Ovary (tissue), 3 donors: ENCODE results near the gene C2CD2L.

Source experiments
- CTCF ChIP-seq, 3 donors: fragments of 450-650 bp in 2 of 3; fragments of 200-600 bp in 1 of 3; IDR thresholded peaks; one replicate each; pipeline versions ENCODE4 v1.5.1 to v1.8.0; 2016 to 2022; ENCODE audit warnings: antibody characterized with exemption in 3 of 3, mild to moderate bottlenecking in 1 of 3
- EP300 ChIP-seq: sonication (generic); formaldehyde crosslinking; IDR thresholded peaks from one replicate; pipeline ENCODE4 v1.6.1; 2017; ENCODE audit warnings: antibody characterized with exemption
- POLR2A ChIP-seq: fragments of 450-650 bp; IDR thresholded peaks from one replicate; pipeline ENCODE4 v1.6.1; 2017; ENCODE audit warnings: antibody characterized with exemption, mild to moderate bottlenecking, moderate library complexity
- donor health status: DM: no; HTN: no; CAD: no.

GRCh38 chr11:119117004-119117706, 10.0 kb downstream of the C2CD2L start:
- TF ChIP-seq CTCF (IDR thresholded peaks at IDR 0.05) = no peak
- TF ChIP-seq POLR2A = no peak
- TF ChIP-seq EP300 = no peak
